Inflammatory macrophage treated with lipopolysaccharide for 4 hours (primary cell): ENCODE results near the gene IFITM10.

ENCODE experiments used
- DNase-seq: peaks from one replicate; pipeline ENCODE4 v3.0.0-alpha.2; 2020

The IFITM10 gene

DNA sequence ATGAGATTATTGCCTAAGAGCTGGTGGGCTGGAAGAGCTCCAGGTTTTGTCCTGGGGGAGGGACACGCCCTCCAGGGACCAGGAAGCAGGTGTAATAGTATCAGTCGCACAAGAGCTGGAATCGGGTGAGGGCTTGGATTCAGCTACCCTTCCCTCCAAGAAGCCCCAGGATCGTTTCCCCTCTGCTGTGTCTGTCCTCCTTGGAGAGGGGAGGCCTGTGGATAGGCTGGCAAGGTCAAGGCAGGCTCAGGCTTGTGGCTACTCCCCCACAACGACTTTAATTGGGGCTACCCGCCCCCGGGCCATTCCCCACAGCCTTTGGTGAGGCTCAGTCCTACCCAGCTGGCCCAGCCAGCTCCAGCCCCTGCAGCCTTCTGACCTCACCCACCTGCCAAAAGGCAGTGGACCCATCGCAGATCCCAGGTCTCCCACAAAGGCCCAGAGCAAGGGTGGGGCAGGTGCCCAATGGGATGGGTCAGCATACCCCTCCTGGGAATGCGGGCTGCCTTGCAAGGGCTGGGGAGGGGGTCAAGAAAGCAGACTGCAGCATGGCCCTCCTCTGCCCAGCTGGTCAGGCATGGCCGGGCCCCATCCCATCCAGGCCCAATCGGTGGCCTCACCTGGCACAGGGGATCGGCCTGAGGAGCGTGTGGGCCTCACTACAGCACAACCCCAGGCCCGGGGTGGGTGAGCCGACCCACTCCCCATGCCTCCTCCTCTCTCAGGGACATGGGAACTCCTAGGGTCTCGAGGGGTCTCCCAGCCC is 12.3 kb upstream of the IFITM10 start:
- DNase-seq = peak; percentile 49

GRCh38 chr11:1761857-1762536 is 11.6 kb upstream of the IFITM10 start:
- DNase-seq = no peak

DNA sequence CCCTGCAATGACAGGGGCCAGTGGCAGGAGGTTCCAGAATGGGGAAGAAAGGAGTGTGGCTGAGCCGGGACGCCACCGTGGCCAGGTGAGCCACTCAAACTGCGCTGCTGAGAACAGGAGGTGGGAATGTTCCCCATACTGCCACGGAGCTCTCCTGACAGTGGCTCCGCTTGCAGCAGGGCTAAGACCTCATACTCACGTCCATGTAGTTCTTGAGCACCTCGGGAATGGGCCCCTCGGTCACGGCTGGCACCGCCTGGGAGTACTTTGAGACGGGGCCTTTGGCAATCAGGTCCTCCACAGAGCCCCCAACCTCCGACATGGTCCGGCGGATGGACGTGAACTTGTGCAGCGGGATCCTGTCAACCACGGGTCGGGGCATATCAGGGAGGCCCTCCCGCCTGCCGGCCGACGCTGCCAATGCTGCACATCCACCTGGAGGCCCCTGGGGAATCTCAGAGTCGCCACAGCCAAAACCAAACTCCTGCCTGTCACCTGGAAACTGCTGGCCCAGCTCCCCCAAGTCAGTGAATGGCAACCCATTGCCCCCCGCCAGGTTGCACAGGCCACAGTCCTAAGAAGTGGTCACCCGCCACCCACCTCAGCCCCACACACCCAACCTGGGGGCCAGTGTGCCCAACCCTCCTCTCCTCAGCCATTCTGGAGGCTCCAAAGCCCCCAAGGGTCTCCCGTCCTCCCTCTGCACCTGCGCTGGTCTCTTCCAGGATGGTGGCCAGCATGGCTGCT is 10.9 kb upstream of the IFITM10 start:
- DNase-seq = no peak

DNA sequence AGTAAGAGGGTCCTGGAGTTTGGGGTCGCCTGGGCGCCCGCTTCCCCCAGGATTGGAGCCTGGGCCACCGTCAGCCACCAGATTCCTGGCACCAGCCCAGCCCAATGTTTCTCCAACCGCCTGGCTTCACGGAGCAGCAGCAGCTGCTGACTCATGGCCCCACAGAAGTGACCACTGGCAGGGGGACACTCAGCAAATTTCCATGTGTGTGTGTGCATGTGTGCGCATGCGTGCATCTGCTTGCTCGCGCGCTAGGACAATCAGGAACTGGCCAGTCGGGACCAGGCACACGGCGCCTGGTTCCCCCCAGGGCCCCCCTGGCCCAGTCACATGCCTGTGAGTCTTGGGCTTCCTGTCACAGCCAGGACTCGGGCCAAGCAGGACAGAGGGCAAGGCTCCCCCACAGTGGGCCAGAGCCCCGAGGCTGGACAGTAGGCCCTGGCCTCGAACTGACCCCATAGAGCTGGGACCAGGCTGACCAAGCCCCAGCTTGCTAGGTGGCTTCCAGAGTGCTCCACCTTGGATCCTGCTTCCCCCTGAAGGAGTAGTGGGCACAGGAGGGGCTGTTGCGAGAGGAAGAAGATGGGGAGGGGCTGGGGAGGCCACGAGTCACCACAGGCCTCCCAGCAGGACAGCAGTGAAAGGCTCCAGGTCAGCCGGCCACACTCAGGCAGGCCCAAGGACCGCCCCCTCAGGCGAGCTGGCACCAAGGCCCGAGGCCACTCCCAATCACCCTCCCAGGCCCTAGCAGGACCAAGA is 10.1 kb upstream of the IFITM10 start:
- DNase-seq = peak; percentile 98

DNA sequence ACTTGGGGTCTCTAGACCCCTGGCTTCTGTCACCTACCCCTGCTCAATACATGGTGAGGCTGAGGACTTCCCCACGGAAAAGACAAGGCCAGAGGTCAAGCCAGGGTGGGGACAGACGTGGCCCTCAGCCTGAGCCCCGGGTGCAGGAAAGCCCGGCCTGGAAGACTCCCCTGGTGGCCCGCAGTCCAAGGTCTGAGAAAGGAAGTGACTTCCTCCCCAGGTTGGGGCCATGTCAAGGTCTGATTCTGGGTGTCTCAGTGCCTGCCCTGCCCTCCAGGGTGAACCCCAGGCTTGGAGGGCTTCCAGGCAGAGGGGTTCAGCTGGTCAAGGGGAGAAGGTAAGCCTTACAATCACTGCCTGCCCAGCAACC is 9.4 kb upstream of the IFITM10 start:
- no peak for DNase-seq

DNA sequence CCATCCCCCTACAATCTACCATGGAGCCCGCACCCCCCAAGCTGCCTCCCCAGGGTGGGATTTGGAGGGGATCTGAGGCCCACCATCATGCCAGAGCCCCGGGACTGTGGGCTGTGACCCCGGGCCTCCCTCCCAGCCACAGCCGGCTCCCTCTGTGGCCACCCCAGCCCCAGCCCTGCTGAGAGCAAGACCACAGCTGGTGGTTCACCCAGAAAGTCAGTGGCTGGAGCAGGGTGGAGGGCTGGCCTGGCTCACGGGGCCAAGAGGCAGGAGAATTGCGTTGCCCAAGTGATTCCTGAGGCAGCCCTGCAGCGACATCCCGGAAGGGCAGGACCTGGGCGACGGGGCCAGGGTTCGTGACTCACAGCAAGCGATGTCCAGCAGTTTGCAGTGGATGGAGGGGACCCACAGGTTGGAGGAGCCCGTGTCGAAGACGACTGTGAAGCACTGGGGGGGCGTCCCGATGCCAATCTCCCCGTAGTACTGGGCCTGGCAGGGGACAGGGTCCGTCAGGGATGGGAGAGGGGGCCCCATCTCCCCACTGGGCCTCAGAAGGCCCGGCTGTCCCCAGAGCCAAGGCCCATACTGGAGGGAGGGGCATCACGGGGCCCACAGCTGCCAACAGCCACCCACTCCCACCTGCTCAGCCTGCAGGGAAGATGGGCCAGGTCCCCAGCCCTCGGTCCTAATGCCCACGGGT is 8.9 kb upstream of the IFITM10 start:
- DNase-seq = no peak

DNA sequence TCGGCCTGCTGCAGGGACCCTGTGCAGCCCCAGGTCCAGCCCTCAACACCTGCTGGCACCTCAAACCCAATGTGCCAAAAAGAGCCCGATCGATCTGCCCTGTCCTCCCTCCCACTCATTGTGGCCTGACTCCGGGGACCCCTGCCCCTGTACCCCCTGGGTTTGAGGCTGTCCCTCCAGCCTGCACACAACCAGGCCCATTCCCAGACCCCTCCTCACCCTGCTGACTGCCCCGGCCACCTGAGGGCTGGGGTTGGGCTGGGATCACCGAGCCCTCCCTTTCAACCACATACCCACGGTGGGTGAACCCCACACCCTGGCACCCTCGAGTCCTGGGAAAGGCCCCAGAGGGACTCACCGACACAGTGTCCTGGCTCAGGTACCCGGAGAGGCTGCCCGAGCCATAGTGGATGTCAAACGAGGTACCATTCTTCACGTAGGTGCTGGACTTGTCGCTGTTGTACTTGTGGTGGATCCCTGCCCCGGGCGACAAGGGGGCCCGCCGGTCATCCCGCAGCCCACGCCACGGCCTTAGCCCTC is 8.3 kb upstream of the IFITM10 start:
- DNase-seq = no peak

GRCh38 chr11:1757861-1758610 is 7.6 kb upstream of the IFITM10 start:
- no peak for DNase-seq

DNA sequence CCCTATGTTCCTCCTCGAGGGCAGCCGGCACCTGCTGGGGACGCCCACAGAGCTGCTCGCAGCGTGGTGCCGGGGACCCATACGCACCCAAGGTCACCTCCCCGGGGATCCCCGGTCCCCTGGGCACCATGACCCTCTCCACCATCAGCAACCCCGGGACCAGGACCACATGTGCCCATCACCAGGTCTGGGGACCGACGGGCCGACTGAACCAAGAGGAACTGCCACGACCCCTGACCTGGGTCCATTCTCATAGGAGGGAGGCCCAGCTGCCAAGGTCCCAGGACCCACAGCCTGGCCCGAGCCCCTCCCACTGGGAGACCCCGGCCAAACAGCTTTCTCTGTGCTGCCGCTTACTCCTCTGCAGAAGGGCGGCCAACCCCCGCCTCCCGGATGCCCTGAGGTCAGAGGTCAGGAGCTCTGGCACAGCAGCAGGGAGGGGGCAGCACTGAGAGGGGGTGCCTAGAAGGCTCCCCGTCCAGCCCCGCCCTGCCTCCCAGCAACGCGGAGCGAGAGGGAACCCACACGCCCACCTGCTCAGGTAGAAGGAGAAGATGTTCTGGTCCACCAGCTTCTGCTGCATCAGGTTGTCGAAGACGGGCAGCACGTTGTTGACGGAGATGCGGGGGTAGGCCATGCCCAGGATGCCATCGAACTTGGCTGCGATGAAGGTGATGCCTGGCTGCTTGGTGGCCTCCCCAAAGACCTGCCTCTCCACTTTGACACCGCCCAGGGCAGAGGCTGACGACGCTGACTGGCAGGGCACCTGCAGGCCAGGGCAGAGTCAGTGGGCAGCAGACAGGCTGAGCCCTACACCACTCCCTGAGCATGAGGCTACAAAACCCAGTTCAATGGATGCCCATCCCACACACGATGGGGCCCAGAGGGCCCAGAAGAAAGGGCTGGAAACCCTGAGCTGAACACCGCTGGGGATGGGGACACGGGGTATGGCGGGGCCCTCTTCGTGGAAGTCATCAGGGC is 6.7 kb upstream of the IFITM10 start:
- DNase-seq = no peak

DNA sequence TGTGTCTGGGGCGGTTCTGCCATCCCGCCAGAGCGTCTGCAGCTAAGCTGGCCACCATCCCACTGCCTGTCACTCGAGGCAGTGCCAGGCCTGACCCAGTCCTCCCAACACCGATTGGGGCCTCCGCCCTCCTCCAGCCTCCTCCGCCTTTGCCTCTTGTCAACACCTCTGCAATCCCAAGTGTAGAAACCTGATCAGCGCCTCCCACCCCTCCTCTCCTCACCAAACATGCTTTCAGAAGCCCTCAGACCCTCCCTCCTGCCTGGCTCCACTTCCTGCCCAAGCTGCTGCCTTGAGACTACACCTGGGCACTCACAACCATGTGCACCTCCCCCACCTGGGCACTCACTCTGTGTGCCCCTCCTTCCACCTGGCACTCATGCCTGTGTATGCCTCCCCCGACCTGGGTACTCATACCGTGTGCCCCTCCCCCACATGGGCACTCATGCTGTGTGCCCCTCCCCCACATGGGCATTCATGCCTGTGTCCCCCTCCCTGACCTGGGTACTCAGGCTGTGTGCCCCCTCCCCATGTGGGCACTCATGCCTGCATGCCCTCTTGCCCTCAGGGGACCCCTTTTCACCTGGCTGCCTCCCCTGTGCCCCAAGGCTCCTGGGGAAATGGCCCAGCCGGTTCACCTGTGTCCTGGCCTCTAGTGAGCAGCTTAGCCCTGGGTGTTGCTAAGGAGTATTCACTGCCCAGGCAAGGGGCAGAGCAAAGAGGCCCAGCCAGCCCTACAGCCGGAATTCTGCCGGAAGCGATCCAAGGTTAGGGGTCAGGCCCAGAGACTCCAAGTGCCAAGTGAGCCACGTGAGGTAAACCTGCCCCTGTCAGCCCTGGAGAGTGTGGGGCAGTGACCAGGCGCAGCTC is 5.5 kb upstream of the IFITM10 start:
- no peak for DNase-seq

GRCh38 chr11:1755344-1755691 is 4.9 kb upstream of the IFITM10 start:
- no peak for DNase-seq

- DNase-seq = no peak
Observed at GRCh38 chr11:1754376-1755150, 4.2 kb upstream of the IFITM10 start.

- no peak for DNase-seq
Observed at GRCh38 chr11:1753929-1754305, 3.5 kb upstream of the IFITM10 start.

DNA sequence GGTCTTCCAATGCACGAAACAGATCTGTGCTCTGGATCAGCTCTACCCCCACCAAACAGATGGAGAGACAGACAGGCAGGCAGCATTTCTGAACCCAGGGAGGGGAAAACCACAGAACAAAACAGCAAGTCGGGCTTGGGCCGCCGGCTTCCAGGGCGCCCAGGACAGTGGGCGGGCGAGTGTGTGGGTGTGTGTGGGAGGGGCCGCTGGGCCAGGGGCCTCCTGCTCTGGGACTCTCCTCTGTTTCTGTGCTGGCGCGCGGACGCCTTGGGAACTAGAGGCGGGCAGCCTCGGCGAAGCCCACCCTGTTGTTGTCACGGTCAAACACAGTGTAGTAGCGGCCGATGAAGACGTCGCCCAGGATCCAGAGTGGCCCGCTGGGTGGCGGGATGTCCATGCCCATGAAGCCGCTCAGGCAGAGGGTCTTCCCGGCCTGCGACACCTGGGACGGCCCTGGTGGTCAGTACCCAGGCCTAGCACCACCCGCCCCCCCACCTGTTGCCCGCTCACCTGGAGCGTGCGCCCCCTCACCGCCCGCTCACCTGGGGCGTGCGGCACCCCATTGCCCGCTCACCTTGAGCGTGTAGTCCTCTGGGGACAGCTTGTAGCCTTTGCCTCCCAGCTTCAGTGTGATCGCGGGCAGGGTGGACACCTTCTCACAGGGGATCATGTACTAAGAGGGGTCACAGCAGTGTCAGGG is 3.0 kb upstream of the IFITM10 start:
- no peak for DNase-seq

GRCh38 chr11:1752907-1753228 is 2.5 kb upstream of the IFITM10 start:
- no peak for DNase-seq

GRCh38 chr11:1751999-1752906 is 1.9 kb upstream of the IFITM10 start:
- DNase-seq = no peak

DNA sequence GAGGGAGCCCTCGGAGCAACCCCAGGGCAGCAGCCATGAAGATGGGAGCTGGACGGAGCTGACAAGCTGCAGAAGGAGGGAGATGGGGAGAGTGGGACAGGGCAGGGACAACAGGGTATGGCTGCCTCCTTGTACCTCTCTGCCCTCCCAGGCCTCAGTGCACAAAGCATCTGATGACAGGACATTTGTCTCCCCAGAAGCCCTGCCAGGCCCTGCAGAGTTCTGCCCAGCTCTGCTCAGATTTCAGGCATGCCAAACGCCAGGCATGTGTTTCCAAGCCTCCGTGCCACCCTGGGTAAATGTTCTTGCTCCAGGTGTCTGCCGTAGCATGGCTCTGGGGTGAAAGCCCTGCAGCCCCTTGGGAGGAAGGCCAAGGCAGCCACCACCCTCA is 1.1 kb upstream of the IFITM10 start:
- DNase-seq = no peak
